IPS DF 19.7 (cell line): ENCODE data around the gene OTOP2.

Experiments used
- DNase-seq: peaks from one replicate; pipeline ENCODE4 v3.0.0-alpha.2; 2013; ENCODE audit warnings: low read depth, low spot score

Gene OTOP2

DNA sequence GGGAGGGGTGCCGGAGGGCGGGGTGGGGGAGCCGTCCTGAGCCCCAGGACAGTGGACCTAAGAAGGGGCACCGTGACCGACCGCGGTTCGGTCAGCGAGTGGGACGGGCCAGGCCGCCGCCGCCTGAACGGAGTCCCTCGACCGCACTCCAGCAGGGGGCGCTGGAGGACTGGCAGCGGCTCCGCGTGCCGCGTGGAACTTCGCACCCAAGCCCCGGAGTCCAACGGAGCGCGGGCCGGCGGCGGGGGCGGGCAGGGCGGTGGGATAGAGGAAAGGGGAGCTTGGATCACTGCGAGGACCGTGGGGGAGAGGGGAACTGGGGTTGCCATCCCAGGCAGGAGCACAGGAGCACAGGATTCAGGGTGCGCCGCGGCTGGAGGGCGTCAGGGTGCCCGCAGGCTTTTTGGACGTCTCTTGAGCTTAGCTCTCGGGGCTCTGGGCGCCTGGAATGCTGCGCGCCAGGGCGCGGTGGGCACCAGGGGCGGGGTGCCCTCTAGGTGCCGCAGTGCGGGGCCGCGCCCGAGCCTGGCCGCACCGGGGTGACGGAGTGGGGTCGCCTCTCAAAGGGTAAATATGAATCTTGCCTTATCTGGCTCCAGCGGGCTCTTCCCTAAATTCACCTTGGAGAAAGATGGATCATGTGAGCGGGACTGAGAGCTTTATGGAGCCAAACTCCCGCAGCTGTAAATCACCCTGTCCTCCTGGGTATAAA lies 379 bp upstream of the OTOP2 start:
- DNase-seq = no peak

DNA sequence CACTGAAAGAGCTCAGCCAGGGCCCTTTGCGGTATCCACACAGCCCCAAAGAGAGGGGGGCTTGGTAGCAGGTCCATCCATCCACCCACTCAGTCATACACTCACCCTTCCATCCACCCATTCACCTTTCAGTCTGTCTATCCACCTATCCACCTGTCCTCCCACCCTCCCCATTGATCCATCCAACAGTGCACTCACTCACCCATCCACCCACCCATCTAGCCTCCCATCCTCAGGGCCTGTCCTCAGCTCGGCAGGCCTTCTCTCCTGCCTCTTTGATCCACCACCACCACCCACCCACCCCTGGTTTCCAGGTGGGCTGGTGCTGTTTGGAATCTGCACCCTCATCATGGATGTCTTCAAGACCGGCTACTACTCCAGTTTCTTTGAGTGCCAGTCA lies 1.2 kb downstream of the OTOP2 start:
- no peak for DNase-seq

DNA sequence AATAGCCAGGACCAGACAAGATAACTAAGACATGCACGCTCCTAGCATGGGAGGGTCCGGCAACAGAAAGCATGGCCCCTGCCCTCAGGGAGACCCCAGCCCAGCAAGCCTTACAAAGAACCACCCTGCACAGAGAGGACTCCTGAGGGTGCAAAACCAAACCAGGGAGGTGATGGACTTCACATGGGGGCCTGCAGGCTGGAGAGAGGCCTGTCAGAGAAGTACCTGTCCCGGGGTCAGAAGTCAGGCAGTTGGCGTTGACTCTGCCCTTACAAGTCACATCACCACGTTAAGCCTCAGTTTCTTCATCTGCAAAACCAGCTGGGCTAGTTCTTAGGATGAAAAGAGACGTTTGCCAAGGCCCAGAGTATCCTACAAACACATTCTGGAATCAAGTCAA lies 4.7 kb downstream of the OTOP2 start:
- DNase-seq = no peak

DNA sequence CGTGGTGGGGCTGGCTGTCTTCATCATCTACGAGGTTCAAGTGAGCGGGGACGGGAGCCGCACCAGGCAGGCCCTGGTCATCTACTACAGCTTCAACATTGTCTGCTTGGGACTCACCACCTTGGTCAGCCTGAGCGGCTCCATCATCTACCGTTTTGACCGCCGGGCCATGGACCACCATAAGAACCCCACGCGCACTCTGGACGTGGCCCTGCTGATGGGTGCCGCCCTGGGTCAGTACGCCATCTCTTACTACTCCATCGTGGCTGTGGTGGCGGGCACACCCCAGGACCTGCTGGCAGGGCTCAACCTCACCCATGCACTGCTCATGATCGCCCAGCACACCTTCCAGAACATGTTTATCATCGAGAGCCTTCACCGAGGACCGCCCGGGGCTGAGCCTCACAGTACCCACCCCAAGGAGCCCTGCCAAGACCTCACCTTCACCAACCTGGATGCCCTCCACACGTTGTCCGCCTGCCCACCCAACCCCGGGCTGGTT lies 6.5 kb downstream of the OTOP2 start:
- DNase-seq = no peak

DNA sequence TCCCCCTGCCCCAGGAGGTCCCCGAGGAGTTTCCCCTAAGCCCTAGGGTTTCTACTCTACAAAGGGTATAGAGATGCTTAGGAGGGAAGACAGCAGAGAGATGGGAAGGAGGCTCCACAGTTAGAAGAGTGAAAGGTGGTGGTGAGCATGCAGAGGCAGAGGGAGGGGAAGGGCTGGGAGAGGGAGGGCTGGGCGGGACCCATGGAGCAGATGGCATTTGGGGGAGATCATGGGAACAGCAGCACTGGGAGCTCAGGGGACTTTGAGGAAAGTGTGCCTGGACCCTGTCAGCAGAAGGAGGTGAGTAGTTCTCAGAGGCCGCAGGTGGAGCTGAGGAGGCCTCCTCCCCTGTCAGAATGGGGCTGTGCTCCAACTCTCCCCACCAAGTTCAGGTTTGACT lies 11.0 kb downstream of the OTOP2 start:
- no peak for DNase-seq

DNA sequence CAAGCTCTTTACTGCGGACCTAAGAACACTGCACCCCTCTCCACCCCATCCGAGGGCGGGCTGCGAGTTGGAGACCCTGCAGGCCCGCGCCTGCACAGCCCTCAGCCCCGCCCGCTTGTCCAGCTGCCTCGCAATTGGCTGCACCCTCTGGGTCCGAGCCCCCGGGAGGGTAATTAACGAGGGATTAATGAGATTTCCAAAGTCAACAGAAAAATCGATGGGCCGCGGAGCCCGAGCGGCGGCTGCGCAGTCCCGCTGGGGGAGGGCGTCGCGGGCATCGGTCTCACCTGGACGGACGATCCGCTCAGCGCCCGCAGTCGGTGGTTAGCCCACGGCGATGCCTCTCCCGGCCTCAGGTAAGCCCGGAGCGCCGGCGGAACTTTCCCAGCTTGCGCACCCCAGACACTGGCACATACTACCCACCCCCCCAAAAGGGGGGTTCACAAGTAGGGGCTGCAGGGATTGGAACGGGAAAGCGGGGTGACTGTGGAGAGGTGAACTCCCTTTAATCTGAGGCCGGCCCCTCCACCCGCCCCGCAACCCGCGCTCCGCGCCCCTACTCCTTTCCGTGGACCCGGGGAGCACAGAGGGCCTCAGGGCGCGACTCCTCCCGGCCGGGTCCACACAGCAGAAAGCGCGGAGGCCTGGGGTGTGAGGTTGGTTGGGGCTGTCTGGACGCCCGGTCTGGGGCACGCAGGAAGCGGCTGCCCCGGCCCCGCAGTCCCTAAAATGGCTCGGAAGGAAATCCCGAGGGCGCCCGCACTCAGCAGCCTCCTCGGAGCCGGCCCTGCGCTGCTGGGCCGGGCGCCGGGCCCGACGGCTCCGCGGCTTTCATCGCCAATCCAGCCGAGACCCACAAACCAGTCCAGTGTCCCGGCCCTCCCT lies 11.8 kb downstream of the OTOP2 start, which contains the start of gene OTOP3:
Gene OTOP3 (plus strand): TSS at position 314 of the 885 bp plus-strand sequence. CDS start 24 bp downstream, at position 338.
- DNase-seq = no peak

DNA sequence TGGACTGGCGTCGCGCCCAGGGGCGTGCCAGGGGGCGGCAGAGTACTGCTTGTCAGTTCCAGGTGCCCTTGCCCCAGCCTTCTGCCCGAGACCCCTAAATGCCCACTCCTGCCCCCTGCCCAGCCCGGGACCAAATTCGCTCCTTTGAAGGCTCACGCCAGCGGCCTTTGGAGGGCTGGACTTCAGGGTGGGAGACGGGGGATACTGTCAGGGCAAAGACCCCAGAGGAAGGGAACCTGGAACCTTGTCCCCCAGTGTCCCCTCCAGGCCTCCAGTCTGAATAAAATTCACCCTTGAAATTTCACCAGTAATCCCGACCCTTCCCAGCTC lies 12.4 kb downstream of the OTOP2 start:
- no peak for DNase-seq

DNA sequence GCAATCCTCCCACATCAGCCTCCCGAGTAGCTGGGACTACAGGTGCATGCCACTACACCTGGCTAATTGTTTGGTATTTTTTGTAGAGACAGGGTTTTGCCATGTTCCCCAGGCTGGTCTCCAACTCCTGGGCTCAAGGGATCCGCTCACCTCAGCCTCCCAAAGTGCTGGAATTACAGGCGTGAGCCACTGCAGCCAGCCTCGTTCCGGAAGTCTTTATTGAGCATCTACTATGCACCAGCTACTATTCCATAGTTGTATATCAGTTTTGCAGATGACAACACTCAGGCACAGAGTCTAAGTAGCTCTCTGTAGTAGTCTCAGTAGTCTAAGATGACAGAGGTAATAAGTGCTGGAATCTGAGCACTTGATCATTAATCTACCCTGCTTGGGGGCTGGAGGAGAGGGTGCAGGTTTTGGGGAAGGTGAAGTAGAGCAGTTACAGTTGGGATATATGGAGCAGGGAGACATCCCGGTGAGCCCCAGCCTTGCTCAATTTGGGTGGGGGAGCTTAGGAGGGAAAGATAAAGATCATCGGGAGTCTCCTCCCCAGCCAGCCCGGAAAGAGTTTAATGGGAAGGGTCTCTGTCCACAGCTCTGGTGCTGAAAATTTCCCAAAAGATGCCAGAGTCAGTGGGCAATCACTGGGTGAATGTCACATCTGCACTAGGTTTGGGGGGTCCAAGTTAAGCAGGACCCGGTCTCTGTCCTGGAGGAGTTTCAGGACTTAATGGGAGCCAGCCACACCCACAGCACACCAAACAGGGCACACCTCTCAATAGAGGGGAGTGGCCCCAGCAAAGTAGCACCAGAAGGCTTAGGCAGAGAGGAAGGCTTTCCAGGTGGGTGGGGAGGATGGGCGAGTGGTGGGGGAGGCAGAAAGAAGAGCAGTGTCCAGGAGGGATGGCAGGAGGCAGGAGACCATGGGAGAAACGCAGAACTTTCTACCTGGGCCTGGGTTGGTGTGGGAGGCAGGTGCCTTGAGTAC lies 13.3 kb downstream of the OTOP2 start:
- no peak for DNase-seq

DNA sequence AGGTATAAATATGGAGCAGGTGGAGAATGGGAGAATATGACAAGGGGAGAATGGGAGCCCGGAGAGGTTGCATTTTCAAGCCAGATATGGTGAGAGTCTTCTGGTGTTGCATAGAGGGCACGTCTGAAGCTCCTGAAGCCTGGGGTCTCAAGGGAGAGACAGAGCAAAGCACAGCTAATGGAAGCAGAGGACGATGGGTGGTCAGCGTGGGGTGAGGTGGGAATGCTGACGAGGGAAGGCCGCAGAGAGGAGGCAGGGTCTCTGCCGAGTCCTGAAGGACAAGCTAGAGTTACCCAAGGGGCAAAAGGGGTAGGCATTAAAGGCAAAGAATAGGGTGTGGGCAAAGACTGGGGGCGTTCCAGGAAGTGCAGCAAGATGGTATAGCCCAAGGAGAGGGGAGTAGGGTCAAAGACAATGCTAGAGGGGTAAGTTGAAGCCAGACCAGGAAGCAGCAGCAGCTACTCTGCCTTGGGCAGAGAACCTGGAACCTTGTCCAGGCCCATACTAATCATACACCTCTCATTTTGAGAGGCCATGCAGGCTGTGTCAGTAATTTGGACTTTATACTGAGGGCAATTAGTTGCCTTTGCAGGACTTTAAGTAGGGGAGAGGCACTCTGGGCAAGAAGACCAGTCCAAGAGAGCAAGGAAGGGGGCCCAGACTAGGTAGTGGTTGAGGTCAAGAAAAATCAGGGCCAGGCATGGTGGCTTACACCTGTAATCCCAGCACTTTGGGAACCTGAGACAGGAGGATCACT lies 14.3 kb downstream of the OTOP2 start:
- no peak for DNase-seq

DNA sequence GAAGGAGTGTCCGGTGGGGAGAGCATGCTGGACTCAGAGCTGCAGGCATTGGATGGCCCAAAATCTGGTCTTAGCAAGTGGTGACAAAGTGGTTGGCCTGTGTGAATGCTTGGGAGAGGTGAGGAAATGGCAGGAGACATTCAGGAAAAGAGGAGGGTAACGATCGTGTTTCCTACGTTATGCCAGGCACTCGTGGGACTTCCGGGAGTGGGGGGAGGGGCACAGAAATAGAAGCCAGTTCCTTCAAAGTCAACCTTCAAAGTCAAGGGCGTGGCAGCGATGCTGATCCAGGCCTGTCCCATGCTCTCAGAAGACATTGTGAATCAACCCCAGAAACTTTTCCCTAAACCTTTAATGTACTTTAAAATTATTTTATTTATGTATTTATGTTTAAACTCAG lies 15.5 kb downstream of the OTOP2 start:
- DNase-seq = no peak

DNA sequence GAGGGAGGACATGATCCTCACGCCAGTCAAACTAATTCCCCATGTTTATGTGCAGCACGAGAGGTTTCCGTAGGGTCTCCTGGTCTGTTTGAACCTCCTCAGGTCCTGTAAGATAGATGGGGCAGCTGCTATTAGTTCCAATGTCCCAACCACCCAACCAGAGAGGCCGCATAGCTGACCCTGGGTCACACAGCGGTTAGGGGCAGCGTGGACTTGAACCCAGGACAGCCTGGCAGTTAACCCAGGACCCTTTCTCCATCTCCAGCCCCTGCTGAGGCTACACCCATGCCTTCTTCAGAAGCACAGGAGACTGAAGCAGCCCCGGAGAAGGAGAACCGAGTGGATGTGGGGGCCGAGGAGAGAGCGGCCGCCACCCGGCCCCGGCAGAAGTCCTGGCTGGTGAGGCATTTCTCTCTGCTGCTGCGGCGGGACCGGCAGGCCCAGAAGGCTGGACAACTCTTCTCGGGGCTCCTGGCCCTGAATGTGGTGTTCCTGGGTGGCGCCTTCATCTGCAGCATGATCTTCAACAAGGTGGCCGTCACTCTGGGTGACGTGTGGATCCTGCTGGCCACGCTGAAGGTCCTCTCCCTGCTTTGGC lies 17.2 kb downstream of the OTOP2 start:
- DNase-seq = no peak

DNA sequence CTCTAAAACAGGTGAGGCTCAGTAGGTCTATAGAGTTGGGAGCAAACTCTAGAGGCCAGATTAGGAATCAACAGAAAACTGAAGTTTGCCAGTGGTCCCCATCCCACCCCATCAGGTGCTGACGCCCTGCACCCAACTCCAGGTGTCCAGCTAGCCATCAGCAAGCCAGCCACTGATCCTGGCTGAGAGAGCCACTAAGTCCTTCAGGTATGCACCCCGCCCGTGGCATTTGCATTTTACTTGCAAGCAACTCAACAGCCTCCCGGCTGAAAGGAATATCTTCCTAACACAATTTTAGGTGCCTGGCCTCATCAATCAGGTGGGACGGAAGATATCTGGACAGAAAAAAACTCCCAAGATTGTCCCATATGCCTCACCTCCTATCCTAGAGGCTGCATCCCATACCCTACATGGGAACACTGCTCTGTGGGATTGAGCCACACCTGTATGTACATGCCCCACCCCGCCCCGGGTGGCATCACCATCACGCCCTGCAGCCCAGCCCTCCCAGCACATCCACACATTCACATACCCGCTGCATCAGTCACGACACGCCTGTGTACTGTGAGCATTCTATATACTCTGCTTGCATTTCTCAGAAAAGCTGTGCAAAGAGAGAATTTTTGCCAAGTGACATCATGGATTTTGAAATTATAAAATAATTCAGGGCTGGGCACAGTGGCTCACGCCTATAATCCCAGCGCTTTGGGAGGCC lies 19.9 kb downstream of the OTOP2 start:
- DNase-seq = no peak

DNA sequence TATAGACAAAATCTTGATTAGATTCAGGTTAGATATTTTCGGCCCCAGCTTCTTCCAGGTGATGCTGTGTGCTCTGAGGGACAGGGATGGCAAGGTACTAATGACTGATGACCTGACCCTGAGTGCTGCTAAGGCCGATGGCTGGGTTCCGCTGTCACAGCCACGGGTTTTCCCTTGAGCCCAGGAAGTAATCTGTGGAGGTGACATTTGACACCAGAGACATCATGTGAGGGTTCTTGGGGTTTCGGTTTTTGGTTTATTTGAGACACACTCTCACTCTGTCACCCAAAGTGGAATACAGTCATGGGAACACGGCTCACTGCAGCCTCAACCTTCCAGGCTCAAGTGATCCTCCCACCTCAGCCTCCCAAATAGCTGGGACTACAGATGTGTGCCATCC lies 21.5 kb downstream of the OTOP2 start:
- DNase-seq = no peak

DNA sequence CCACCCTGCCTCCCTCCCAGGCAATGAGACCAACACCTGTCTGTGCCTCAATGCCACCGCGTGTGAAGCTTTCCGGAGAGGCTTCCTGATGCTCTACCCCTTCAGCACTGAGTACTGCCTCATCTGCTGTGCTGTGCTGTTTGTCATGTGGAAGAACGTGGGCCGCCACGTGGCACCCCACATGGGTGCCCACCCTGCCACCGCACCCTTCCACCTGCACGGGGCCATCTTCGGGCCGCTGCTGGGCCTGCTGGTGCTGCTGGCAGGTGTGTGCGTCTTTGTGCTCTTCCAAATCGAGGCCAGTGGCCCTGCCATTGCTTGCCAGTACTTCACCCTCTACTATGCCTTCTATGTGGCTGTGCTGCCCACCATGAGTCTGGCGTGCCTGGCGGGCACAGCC lies 22.6 kb downstream of the OTOP2 start:
- no peak for DNase-seq

DNA sequence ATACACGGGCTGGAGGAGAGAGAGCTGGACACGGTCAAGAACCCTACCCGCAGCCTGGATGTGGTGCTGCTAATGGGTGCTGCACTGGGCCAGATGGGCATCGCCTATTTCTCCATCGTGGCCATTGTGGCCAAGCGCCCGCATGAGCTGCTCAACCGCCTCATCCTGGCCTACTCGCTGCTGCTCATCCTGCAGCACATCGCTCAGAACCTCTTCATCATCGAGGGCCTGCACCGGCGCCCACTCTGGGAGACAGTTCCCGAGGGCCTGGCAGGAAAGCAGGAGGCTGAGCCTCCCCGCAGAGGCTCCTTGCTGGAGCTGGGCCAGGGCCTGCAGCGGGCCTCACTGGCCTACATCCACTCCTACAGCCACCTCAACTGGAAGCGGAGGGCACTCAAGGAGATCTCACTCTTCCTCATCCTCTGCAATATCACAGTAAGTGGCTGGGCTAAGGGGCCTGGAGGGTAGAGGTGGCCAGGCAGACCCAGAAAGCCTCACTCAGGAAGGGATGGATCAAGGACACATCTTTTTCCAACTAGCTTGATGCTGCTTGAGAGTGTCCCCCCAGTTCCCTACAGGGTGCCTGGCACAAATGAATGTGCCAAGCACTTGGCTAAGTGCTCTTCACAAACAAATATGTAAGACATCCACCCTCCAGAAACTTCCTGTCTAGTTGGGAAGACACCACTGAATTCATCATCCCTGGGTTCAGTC lies 23.1 kb downstream of the OTOP2 start:
- DNase-seq = no peak

DNA sequence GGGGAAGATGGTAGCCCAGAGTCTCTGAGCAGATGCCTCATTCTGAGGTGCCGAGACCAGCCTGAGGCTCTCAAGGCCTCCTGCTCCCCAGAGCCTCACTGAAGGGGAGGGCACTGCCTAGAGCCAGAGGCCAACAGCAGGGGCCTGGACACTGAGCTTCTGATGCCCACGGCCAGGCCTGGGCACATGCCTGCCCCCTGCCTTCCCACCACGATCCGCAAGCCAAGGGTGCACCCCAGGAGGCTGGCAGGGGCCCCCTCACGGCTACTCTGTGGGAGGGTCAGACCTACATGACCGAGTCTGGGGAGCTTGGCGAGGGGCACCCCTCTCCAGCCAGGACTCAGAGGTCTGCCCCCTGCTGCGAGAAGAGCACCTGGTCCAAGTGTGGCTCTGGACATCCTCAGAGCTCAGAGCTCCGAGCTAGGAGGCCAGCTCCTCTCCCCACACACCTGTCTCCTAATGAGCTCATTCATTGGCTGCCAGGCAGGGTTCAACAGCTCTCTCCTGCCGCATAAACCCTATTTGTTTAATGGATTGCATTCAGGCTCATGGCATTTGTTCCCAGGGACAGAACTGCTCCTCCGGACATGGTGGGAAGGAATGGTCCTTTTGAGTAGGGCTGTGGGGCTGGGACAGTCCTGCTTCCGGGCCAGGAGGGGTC lies 25.5 kb downstream of the OTOP2 start:
- no peak for DNase-seq

DNA sequence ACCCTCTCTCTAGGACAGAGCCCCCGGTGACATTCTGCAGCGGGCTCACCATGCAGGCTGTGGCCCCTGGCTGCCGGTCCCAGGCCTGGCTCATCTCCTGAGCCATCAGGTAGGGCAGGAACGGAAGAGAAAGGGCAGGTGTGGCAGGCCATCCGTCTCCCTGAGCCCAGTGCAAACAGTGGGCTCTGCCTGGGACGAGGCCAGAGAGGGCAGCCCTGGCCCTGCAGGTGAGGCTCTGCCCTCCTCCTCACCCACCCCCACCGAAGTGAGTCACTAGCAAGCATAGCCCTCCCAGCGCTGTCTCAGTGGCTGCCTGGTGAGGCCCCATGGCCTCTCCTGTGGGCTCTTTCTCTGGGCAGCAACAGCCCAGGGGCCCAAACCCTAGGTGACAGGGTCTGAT lies 26.1 kb downstream of the OTOP2 start:
- DNase-seq = no peak

DNA sequence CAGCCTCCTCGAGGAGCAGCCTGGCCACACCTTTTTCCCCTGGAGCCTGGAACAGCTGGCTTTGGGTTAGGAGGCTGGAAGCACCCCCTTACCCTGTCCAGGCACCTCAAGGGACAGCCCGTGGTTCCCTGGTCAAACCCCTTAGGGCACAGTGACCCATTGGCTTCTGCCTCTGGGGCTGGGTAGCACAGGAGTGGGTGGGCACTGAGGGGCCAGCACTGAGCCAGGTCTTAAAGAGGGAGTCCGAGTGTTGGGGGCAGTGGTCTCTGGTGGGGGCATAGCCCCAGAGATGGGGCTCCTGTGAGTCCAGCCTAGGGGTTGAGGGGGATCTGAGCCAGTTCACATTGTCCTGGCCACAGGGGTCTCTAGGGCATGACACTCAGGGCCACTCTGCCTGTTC lies 27.0 kb downstream of the OTOP2 start:
- DNase-seq = no peak
